HG03045 (cell line): ENCODE measurements around the gene ZMAT5.

Experiments used
- ATAC-seq: cut with Tn5 transposase; IDR thresholded peaks from one replicate; pipeline ENCODE4 v1.9.1; 2021; ENCODE audit warnings: mild to moderate bottlenecking, moderate library complexity; ENCODE audit not compliant: unreplicated experiment

Gene ZMAT5

GRCh38 chr22:29692327-29692640 lies 74.5 kb downstream of the ZMAT5 start:
- no peak for ATAC-seq

- no peak for ATAC-seq
These were observed 75.0 kb downstream of the ZMAT5 start for GRCh38 chr22:29691636-29692326.

DNA sequence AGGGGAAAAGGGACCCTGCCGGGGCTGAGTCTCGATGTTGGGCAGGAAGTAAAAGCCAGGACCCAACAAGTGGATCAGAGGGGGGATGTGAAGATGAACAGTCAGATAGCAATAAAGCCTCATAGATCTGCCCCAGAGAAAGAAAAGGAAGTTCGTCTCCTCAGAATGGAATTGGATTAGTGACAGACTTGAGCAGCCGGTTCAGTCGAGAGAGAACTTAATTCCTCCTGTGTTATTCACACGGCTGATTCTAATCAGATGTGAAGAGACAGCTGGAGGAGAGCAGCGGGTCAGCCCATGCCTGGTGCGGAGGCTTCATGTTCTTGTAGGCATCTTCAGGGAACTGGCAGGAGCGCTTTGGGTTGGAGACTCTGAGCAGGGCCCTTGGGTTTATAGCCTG lies 76.3 kb downstream of the ZMAT5 start:
- no peak for ATAC-seq

GRCh38 chr22:29689880-29690213 lies 77.0 kb downstream of the ZMAT5 start:
- ATAC-seq = no peak

- no peak for ATAC-seq
These were observed 77.5 kb downstream of the ZMAT5 start for GRCh38 chr22:29689206-29689879.

- no peak for ATAC-seq
These were observed 82.6 kb downstream of the ZMAT5 start for GRCh38 chr22:29684244-29684643.

DNA sequence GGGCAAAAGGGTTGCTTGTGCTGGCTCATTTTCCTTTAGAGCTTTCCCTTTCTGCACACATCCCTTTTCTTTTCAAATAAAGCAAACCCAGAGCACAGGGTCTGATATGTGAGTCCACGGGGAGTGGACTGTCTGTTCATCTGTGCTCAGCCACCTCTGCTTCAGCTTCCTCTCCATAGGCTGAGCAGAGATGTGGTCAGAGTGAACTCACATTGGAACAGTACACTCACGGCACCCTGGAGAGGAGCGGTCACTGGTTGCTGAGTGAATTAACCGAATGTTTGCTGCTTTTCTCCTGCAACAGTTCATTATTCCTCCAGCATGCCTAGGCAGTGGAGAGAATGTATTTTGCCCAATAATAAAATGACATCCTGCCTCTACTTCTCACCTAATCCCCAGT lies 83.3 kb downstream of the ZMAT5 start:
- no peak for ATAC-seq
